Tibial nerve (tissue), 4 donors: ENCODE data around the gene CHRNA4.

ENCODE experiments used
- CTCF ChIP-seq, 5 experiments: fragments of 200-600 bp in 3 of 5; fragments of 450-650 bp in 2 of 5; sonication (generic) in 3 of 5; IDR thresholded peaks; one replicate each; pipeline ENCODE4 v1.5.1; 2016 to 2019; ENCODE audit warnings: antibody characterized with exemption in 5 of 5, mild to moderate bottlenecking in 3 of 5, moderate library complexity in 2 of 5
- EP300 ChIP-seq, 2 donors: sonication (generic); formaldehyde crosslinking; IDR thresholded peaks; one replicate each; pipeline ENCODE4 v1.6.1; 2017; ENCODE audit warnings: antibody characterized with exemption in 2 of 2, mild to moderate bottlenecking in 1 of 2
- POLR2A ChIP-seq, 2 donors: fragments of 450-650 bp; IDR thresholded peaks; one replicate each; pipeline ENCODE4 v1.6.1; 2017; ENCODE audit warnings: antibody characterized with exemption in 2 of 2, mild to moderate bottlenecking in 2 of 2, moderate library complexity in 2 of 2

DNA sequence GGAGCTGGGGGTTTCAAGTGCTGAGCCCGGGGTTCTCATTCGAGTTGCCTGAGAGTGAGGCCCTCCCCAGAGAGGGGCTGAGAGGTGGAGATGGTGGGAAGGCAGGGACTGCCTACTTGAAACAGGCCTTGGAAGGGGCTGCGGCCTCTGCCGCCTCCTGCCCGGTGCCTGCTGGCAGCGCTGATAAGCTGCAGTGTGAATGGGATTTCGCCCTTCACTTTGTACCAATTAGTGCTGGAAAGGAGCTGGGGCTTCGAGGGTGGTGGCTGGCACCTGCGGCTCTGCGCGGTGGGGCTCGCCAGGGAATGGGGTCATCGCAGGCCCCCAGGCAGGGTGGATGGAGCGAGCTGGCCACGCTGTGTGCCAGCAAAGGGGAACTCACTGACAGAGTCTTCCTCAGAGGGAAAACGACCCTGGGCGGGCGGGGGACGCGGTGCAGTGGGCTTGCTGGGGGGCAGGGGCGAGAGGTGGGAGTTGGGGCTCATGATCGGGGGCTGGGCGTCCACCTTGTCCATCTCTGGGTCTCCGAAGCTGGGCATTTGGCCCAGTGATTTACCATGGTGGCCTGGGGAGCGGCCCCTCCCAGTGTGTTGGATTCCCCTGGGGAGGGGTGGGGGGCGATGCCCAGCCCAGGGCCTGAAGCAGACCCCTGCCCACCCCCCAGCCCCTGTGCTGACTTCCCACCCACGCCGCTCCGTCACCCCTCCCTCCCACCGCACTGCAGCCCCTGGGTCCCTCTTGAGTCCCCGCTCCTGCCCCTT, 45.2 kb downstream of the CHRNA4 start:
- TF ChIP-seq POLR2A (IDR thresholded peaks at IDR 0.05) (no peak), CTCF (IDR thresholded peaks at IDR 0.05) (no peak), EP300 (IDR thresholded peaks at IDR 0.05) (no peak)
